ENCODE data around the gene USH2A.

USH2A gene

DNA sequence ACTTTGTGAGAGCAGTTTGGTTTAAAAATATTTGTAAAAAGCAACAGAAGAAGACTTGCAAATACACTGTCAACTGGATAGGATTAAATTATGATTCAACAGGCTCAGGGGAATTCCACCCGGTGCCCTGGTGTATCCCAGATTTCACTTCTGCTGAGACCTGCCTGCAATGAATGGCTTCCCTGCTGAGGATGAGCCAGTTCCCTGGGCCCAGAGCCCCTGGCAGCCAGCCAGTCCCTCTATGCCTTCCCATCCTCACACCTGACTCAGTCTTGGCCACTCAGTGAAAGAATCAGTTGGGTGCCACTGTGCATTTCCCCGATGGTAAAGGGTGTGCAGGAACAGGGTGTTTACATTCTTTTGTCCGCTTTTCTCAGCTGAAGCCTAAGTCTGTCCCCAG is 791.8 kb downstream of the USH2A start:
- no peak overlapping the region for H3K27ac Mint-ChIP-seq
- DNase-seq (ENCODE audit: low spot score in 2 of 2) (no peak), ATAC-seq (ENCODE audit: low read depth) (no peak)
- no peaks in the 10 kb centered on the region for H3K36me3 Mint-ChIP-seq
- H3K9me3 Mint-ChIP-seq = no peaks in the 10 kb centered on the region
- H3K27me3 Mint-ChIP-seq = no peaks in the 10 kb centered on the region
- H3K4me1 Mint-ChIP-seq = no peaks in the 10 kb centered on the region
- H3K4me3 Mint-ChIP-seq = no peak overlapping the region

DNA sequence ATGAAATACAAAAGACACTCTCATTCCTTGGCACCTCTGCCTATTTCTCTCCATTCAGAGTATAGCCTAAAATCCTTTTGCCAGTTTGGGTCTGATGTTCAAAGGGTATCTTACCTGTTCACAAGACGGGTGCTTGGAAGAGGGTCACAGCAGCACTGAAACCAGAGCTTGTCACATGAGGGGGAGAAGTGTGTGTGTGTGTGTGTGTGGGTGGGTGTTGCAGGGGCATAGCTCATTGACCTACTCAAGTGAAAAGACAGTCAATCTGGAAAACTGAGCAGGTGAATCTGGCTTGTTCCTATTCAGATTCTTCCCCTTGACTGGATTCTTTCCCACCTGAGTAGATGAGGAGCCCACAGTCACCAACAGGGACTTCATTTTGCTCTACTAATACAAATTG is 792.2 kb downstream of the USH2A start:
- ATAC-seq (ENCODE audit: low read depth) (no peak), DNase-seq (ENCODE audit: low spot score in 2 of 2) (no peak)
- H3K4me3 Mint-ChIP-seq = no peak overlapping the region
- H3K4me1 Mint-ChIP-seq = no peaks in the 10 kb centered on the region
- no peak overlapping the region for H3K27ac Mint-ChIP-seq
- H3K36me3 Mint-ChIP-seq = no peaks in the 10 kb centered on the region
- no peaks in the 10 kb centered on the region for H3K9me3 Mint-ChIP-seq
- no peaks in the 10 kb centered on the region for H3K27me3 Mint-ChIP-seq

DNA sequence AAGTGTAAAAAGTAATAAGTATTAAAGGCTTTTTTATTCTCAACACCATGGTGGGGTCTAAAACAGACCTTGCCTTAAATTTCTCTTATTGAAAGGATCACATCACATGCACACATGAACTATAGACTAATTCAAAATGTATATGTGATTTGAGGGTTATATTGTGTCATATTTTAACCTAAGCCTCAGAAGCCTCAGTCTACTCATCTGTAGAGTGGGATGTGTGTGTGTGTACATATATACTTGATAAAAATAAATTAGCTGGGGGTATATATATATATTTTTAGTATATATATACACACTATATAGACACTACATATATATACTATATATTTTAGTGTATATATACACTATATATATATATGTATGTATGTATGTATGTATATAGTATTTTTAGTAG is 797.3 kb downstream of the USH2A start:
- Mint-ChIP-seq H3K9me3 (no peaks in the 10 kb centered on the region), H3K36me3 (no peaks in the 10 kb centered on the region), H3K4me3 (no peak overlapping the region), H3K4me1 (no peaks in the 10 kb centered on the region), H3K27me3 (no peaks in the 10 kb centered on the region), H3K27ac (no peak overlapping the region)
- ATAC-seq (ENCODE audit: low read depth) (no peak), DNase-seq (ENCODE audit: low spot score in 2 of 2) (no peak)

DNA sequence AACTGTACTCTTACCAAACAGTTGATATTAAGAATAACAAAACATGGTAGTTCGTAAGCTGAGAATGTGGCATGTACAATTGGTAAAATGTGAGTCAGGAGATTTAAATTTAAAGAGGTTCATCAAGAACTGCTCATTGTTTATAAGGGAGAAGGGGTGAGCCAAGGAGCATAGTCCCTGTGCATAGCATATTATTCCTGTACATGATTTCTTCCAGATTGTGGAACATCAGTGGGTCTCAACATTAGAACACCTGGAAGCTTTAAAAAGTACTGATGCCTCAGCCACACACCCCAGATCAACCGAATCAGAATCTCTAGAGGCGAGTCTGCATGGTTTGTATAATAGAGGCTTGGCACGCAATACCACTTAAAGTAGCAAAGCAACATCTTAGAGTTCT is 800.1 kb downstream of the USH2A start:
- H3K9me3 Mint-ChIP-seq = no peaks in the 10 kb centered on the region
- no peaks in the 10 kb centered on the region for H3K4me1 Mint-ChIP-seq
- peaks cover 3% of the 10 kb centered on the region for H3K36me3 Mint-ChIP-seq
- no peaks in the 10 kb centered on the region for H3K27me3 Mint-ChIP-seq
- ATAC-seq (ENCODE audit: low read depth) (no peak), DNase-seq (ENCODE audit: low spot score in 2 of 2) (no peak)
- no peak overlapping the region for H3K4me3 Mint-ChIP-seq
- H3K27ac Mint-ChIP-seq = no peak overlapping the region

DNA sequence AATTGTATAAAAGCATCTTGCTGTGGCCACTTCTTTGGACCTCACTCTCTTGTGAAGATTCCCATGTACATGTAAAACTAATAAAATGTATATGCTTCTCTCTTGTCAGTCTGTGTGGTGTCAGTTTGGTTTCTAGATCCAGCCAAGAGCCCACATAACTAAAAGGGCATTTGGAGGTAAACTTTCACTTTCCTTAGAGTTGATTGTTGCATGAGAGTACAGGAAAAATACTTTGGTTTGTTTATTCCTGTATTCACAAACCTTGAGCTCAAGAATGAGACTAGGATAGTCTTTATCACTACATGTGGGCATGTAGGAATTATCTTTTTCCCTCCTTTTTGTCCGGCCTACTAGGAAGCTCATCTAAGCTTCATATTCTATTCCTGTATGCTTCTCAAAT is 805.3 kb downstream of the USH2A start:
- Mint-ChIP-seq H3K36me3 (peaks cover 10% of the 10 kb centered on the region), H3K9me3 (no peaks in the 10 kb centered on the region), H3K4me1 (no peaks in the 10 kb centered on the region), H3K4me3 (no peak overlapping the region), H3K27ac (no peak overlapping the region), H3K27me3 (no peaks in the 10 kb centered on the region)
- ATAC-seq (ENCODE audit: low read depth) (no peak), DNase-seq (ENCODE audit: low spot score in 2 of 2) (no peak)

DNA sequence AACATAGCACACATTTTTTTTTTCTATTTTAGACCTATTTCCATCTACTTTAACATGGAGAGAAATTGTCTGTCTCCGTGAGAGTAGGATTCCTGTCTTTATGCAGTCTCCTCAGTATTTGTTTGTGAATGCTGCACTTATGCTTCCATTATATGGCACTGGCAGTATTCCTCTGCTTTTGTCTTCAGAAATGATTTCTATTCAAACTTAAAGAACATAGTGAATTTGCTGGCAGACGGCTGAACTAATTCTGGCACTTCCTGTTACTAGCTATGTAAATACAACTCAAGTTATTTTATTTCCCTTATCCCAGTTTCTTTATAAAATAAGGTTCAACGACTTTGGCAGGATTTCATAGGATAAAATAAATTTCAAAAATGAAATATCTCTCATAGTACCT is 810.9 kb downstream of the USH2A start:
- Mint-ChIP-seq H3K4me1 (no peaks in the 10 kb centered on the region), H3K9me3 (no peaks in the 10 kb centered on the region), H3K36me3 (peaks cover 7% of the 10 kb centered on the region), H3K27ac (no peak overlapping the region), H3K4me3 (no peak overlapping the region), H3K27me3 (no peaks in the 10 kb centered on the region)
- ATAC-seq (ENCODE audit: low read depth) = no peak
- no peak for DNase-seq (ENCODE audit: low spot score in 2 of 2)

DNA sequence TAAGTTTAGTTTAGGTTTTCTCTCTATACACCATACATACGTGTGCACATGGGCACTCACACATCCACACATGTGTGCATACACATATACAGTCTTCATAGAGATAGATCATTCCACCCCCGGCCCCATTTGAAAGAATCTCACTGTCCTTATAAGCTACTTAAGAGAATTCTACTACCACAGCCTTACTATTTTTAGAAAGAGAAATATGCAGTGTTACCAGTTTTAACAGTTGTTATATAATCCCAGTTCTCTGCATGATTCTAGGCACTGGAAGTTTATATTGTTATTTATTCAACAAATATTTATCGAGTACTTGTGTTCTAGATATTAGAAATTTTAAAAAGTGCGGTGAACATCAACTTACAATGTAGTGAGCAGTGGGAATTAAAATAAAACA is 814.6 kb downstream of the USH2A start:
- Mint-ChIP-seq H3K27ac (no peak overlapping the region), H3K4me1 (no peaks in the 10 kb centered on the region), H3K4me3 (no peak overlapping the region), H3K9me3 (no peaks in the 10 kb centered on the region), H3K36me3 (peaks cover 5% of the 10 kb centered on the region), H3K27me3 (no peaks in the 10 kb centered on the region)
- ATAC-seq (ENCODE audit: low read depth) = no peak
- DNase-seq (ENCODE audit: low spot score in 2 of 2) = no peak

DNA sequence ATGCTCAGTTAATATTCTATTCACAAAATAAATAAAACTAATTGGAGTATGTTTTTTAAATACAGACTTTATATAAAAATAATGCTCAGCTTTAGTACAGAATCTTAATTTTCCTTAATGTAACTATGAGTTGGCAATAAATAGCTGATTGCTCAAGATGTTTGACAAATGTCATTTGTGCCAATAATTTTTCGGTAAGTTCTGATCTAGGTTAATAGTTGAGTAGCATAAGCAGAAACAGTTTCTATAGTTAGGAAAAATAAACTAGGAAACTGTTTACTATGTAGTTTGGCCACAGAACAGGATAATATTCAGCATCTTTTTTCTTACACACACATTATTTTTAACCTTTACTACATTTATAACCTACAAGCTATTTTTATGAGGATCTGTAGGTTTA is 815.8 kb downstream of the USH2A start:
- no peak overlapping the region for H3K4me3 Mint-ChIP-seq
- ATAC-seq (ENCODE audit: low read depth) = no peak

DNA sequence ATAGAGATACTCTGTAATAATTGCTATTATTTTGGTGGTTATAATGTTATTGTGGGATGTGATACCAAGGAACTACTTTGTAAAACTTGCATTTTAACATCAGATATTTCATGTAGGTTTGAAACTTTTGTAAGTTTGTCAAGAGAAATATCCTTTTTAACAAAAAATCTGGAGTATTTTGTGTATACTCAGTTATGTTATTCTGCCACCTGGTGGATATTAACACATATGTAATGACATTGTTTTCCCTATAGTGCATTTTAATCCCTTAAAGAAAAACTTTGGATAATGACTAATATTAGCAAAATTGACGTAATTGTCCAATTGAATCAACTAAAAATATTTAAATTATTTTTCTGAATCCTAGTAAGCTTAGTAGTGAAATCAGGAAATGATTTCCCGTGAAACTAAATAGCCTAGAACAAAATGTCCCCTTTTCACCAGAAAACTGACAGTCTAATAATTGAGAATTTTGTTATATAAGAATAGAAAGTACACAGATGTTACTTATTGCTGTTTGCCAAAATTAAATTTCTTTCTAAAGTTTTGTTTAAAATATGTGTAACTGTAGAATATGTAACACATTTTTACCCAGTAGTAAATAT is 816.6 kb downstream of the USH2A start:
- Mint-ChIP-seq H3K9me3 (no peaks in the 10 kb centered on the region), H3K4me3 (no peak overlapping the region), H3K36me3 (no peaks in the 10 kb centered on the region), H3K27me3 (no peaks in the 10 kb centered on the region), H3K4me1 (no peaks in the 10 kb centered on the region), H3K27ac (no peak overlapping the region)
- DNase-seq (ENCODE audit: low spot score in 2 of 2) = no peak
- ATAC-seq (ENCODE audit: low read depth) = no peak

More for the DNA sequence above, 815.8 kb downstream of the USH2A start:
- Mint-ChIP-seq H3K27me3 (no peaks in the 10 kb centered on the region), H3K36me3 (no peaks in the 10 kb centered on the region), H3K4me1 (no peaks in the 10 kb centered on the region), H3K9me3 (no peaks in the 10 kb centered on the region), H3K27ac (no peak overlapping the region)
- DNase-seq (ENCODE audit: low spot score in 2 of 2) = no peak

DNA sequence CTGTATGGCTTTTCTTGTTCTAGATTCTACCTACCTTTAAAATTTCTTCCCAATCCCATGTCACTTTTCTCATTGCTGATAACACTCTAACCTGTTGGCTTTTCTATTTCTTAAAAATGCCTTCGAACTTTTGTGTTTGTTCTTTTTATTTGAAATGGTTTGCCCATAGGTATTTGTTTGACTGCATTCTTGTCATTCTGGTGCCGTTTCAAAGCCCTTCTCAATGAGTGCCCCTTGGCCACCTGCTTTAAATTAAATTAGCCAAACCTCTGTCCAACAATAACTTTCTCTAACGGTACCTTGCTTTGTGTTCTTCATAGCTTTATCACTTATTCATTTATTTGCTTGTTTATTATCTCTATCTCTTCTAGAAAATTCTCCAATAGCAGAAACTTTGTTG is 817.2 kb downstream of the USH2A start:
- Mint-ChIP-seq H3K27ac (no peak overlapping the region), H3K4me3 (no peak overlapping the region), H3K9me3 (no peaks in the 10 kb centered on the region), H3K27me3 (no peaks in the 10 kb centered on the region), H3K4me1 (no peaks in the 10 kb centered on the region), H3K36me3 (no peaks in the 10 kb centered on the region)
- no peak for ATAC-seq (ENCODE audit: low read depth)
- no peak for DNase-seq (ENCODE audit: low spot score in 2 of 2)

DNA sequence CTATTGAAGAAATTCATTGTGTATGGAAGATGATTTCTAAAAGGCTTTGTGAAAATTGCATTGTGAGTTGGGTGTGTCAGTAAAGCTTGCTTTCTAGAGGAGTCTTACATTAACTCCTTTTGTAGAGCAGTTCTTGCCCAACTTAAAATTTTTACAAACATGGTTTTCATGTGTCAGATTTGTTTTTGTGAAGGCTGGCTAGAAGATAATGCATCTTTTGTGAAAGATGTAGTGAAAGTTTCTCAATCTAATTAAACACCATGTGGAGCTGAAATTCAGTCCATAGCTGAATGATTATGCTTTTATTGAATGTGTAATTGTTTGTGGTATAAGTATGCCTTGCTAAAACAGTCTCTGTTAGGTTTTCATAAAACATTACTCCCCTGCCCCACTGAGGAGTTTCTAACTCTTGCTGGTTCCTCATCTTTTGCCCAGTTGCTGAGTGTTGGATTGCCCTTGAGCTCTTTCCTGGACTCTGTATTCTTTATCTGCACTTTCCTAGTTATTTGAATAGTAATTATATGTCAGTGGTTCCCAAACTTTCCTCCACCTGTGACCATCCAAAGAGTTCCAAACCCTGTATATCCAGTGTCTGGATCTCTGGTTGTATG is 818.1 kb downstream of the USH2A start:
- Mint-ChIP-seq H3K27me3 (no peaks in the 10 kb centered on the region), H3K4me1 (no peaks in the 10 kb centered on the region), H3K9me3 (no peaks in the 10 kb centered on the region), H3K4me3 (no peak overlapping the region), H3K27ac (no peak overlapping the region), H3K36me3 (no peaks in the 10 kb centered on the region)
- ATAC-seq (ENCODE audit: low read depth) (no peak), DNase-seq (ENCODE audit: low spot score in 2 of 2) (no peak)

DNA sequence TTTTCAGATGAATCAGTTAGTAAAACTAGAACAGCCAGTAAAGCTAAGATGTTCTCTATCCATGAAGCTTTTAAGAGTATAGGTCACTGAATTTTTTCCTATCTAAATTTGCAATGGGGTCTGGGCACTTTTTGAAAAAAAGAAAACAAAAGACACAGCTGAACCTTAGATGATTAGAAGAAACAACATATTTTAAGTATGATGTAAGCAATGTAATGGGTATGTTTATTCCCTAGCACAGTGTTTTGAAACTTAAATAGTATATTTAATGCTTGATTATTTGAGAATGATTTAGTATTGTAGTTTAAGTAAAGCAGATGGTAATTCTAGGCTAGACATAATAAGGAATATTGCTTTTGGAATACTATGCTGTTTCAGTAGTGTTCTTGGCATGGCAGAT is 819.9 kb downstream of the USH2A start:
- Mint-ChIP-seq H3K27me3 (no peaks in the 10 kb centered on the region), H3K9me3 (no peaks in the 10 kb centered on the region), H3K4me1 (no peaks in the 10 kb centered on the region), H3K36me3 (no peaks in the 10 kb centered on the region), H3K4me3 (no peak overlapping the region), H3K27ac (no peak overlapping the region)
- ATAC-seq (ENCODE audit: low read depth) = no peak
- DNase-seq (ENCODE audit: low spot score in 2 of 2) = no peak

DNA sequence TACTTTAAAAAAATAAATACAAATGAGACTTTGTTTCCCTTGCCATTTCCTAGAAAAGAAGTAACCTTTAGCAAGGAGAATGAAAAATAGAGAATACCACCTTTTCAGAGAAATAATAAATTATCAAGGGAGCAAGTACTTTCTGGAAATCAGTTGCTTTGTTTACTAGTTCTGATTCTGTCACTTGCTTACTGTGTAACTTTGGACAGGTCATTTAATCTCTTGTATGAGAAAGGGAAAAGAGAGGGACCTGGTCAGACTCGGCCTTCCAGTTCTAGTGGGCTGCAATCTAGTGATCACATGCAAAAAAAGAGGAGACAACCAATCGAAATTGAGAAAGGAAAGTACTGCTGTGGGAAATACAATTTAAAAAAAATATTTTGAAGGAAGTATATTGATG is 822.0 kb downstream of the USH2A start:
- no peaks in the 10 kb centered on the region for H3K27me3 Mint-ChIP-seq
- no peaks in the 10 kb centered on the region for H3K4me1 Mint-ChIP-seq
- H3K27ac Mint-ChIP-seq = no peak overlapping the region
- H3K36me3 Mint-ChIP-seq = peaks cover 3% of the 10 kb centered on the region
- ATAC-seq (ENCODE audit: low read depth) (no peak), DNase-seq (ENCODE audit: low spot score in 2 of 2) (no peak)
- H3K9me3 Mint-ChIP-seq = no peaks in the 10 kb centered on the region
- H3K4me3 Mint-ChIP-seq = no peak overlapping the region

DNA sequence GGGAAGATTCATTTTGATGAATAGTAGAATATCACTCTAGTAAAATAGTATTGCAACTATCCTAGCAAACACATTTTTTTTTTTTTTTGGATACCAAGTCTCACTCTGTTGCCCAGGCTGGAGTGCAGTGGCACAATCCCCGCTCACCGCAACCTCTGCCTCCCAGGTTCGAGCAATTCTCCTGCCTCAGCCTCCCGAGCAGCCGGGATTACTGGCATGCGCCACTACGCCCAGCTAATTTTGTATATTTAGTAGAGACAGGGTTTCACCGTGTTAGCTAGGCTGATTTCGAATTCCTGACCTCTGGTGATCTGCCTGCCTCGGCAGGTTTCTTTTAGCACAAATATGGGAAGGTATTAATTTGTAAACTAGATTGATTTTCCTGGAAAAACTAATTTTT is 822.4 kb downstream of the USH2A start:
- H3K4me1 Mint-ChIP-seq = no peaks in the 10 kb centered on the region
- DNase-seq (ENCODE audit: low spot score in 2 of 2) (no peak), ATAC-seq (ENCODE audit: low read depth) (no peak)
- H3K9me3 Mint-ChIP-seq = no peaks in the 10 kb centered on the region
- H3K36me3 Mint-ChIP-seq = peaks cover 3% of the 10 kb centered on the region
- no peak overlapping the region for H3K27ac Mint-ChIP-seq
- no peak overlapping the region for H3K4me3 Mint-ChIP-seq
- no peaks in the 10 kb centered on the region for H3K27me3 Mint-ChIP-seq

DNA sequence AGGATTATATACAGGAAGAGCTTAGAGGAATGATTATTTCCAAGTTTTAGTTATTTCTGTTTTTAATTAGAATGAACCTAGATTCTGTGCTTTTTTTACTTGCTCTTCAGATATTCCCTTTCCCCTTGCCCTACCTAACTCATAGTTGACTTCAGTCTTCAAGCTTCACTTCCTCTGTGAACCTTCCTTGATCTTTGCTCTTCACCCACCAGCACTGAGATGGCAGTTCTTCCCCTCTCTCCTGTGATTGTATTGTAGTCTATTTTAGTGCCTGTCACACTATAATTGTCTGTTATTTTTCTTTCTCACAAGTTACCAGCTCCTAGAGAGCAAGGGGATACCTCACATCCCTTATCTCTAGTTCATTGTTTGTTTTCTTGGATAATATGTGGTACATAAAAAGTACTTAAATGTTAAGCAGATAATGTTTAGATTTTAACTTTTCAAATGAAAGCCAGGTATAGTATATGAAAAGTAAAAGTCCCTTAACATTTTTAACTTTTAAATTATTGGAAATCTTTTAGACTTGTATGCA is 822.9 kb downstream of the USH2A start:
- H3K4me3 Mint-ChIP-seq = no peak overlapping the region
- peaks cover 3% of the 10 kb centered on the region for H3K36me3 Mint-ChIP-seq
- H3K27ac Mint-ChIP-seq = no peak overlapping the region
- no peak for DNase-seq (ENCODE audit: low spot score in 2 of 2)
- H3K4me1 Mint-ChIP-seq = no peaks in the 10 kb centered on the region
- no peaks in the 10 kb centered on the region for H3K27me3 Mint-ChIP-seq
- ATAC-seq (ENCODE audit: low read depth) = no peak
- H3K9me3 Mint-ChIP-seq = no peaks in the 10 kb centered on the region
